Left ventricle myocardium superior (tissue), 1 donor: ENCODE measurements around the gene LRMDA. TPM values are rescaled to one million over a fixed set of nuclear protein-coding genes. Genes with fewer than 3 reads are reported as not detected.

ENCODE experiments used
- ATAC-seq: fragments of 200-7000 bp; cut with Tn5 transposase; one replicate; pipeline ENCODE4 v1.9.1; 2020; ENCODE audit warnings: mild to moderate bottlenecking, moderate library complexity
- DNase-seq: peaks from one replicate; pipeline ENCODE4 v3.0.0-alpha.2; 2020
- intact Hi-C: fragments of 100-400 bp; cut with micrococcal nuclease; formaldehyde crosslinking; loops from one replicate; pipeline ENCODE4 v1.11.0; 2022
- total RNA-seq: library from RNA; stranded (reverse); fragmentation: NEBNext Ultra II Directional; extraction: Animal tissue kit (Norgen Biotek cat#: 25700); gene quantifications from one replicate; pipeline ENCODE4 v1.2.1, GENCODE V29; 2021
- donor health status: DM: no; HTN: yes; CAD: no; lungs with severe emphysema.

The LRMDA gene
- total RNA-seq, 1 donor from 2014 or later: 23.1 TPM

GRCh38 chr10:75410132-75411005 is 21.1 kb upstream of the LRMDA start:
- ATAC-seq (peak; percentile 18), DNase-seq (peak; percentile 45)
- intact Hi-C loops: no loop called here

GRCh38 chr10:75414527-75414926 is 16.9 kb upstream of the LRMDA start:
- no peak for ATAC-seq
- intact Hi-C loops: no loop called here
- no peak for DNase-seq

DNA sequence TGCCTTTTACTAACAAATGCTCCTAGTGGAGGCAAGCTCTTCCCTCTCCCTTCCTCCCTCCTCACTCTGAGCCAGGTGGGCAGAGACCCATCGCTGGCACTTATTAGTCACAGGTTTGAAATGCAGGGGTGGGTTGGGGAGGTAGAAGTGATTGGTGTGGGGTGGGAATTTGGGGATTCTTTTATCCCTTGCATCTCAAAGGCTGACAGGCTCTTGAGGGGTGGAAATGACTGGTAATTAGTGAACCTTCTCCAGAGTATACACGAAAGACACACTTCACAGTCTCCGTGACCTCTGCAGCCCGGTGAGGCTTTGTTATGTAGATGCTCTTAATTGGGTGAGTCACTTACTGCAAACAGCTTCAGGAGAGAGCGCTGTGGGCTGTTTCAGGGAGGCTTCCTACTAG is 13.9 kb upstream of the LRMDA start:
- ATAC-seq: no peak
- intact Hi-C loops: no loop called here

GRCh38 chr10:75418293-75418692 is 13.1 kb upstream of the LRMDA start:
- no peak for DNase-seq
- no peak for ATAC-seq
- intact Hi-C loops: no loop called here

More for the DNA sequence above, 13.9 kb upstream of the LRMDA start:
- DNase-seq: no peak

GRCh38 chr10:75418712-75419111 is 12.7 kb upstream of the LRMDA start:
- intact Hi-C loops: no loop called here
- ATAC-seq (no peak), DNase-seq (no peak)

- ATAC-seq (no peak), DNase-seq (no peak)
- intact Hi-C loops: no loop called here
These were observed 8.5 kb upstream of the LRMDA start for GRCh38 chr10:75422913-75423312.

GRCh38 chr10:75424571-75424970 is 6.9 kb upstream of the LRMDA start:
- ATAC-seq: no peak
- intact Hi-C loops: no loop called here
- no peak for DNase-seq

GRCh38 chr10:75425291-75426079 is 5.9 kb upstream of the LRMDA start:
- intact Hi-C loops: no loop called here
- no peak for DNase-seq
- no peak for ATAC-seq

DNA sequence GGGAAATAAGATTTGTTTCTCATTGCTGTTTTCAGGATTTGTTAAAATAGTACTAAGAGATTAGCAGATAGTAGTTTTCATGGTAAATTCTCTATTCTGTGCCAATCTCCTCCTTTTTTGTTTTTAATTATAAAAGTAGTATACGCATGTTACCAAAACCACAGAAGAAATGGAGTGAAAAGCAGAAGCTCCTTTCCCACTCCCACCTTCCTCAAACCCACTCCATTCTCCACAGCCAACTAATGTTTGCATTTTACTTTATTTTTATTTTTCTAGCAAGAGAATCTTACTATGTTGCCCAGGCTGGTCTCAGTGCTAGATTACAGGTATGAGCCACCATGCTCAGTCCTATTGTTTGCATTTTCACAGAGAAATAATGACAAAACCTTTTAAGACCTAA is 4.5 kb upstream of the LRMDA start:
- no peak for ATAC-seq
- intact Hi-C loops: no loop called here

DNA sequence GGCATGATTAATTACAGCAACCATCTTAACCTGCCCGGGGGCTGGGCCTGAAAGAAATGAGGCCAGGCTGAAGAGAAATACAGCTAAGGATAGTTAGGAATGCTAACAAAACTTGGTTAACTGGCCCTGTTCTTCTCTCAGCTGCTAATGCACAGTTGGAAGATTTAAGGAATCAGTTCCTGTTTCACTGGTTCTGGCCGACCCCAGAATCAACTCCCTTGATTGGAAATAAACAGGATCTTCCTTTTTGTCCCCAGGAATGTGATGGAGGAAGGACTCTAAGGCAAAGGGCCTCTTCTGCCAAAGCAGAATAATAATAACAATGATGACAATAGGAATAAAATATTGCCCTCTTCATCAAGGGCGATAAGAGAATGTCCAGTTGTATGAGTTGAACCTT is 3.5 kb upstream of the LRMDA start:
- no peak for ATAC-seq
- no peak for DNase-seq
- intact Hi-C loops: no loop called here

More for the DNA sequence above, 4.5 kb upstream of the LRMDA start:
- DNase-seq: no peak

- ATAC-seq: no peak
- DNase-seq: no peak
- intact Hi-C loops: no loop called here
These were observed 2.8 kb upstream of the LRMDA start for GRCh38 chr10:75428434-75429158.

- intact Hi-C loops: no loop called here
- no peak for DNase-seq
- peak; percentile 39 for ATAC-seq
These were observed 2.1 kb upstream of the LRMDA start for GRCh38 chr10:75429159-75429827.

DNA sequence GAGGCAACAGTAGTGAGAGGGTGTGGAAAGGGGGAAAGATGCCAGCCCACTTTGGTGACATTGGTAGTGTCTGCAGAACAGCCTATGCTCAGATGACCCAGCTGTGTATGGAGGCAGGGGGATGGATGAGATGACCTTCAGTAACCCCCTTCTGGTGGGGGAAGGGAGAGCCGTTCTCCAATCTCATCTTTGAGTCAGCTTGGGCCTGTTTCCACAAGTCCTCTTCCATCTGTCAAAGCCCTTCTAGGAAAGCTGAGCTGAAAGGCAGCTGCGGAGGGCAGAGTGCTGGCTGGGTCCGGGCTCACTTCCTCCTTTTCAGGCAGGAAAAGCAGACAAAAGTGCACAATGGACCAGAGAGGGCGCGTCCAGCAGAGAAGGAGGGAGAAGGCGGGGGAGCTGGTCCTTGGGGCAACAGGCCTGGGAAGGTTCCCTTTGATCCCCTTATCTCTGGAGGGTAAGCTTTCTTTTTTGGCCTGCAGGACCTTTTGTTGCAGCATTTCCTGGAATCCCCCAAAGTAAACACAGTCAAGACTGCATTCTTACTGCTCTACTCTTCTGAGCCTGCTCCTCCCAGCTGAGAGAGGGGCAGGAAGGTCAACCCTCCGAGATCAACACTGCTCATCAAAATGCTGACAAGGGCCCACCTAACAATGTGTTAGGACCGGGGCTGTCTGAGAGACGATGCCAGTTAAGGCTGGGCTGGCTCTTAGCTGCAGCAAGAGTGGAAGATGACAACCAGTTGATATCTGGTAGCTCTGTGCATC is 1.2 kb upstream of the LRMDA start:
- DNase-seq (peak; percentile 71), ATAC-seq (peak; percentile 79)
- intact Hi-C loops: no loop called here

GRCh38 chr10:75432176-75432575 is 752 bp downstream of the LRMDA start:
- DNase-seq: no peak
- intact Hi-C loops: no loop called here
- no peak for ATAC-seq

GRCh38 chr10:75432763-75433162 is 1.3 kb downstream of the LRMDA start:
- intact Hi-C loops: no loop called here
- DNase-seq (no peak), ATAC-seq (no peak)

DNA sequence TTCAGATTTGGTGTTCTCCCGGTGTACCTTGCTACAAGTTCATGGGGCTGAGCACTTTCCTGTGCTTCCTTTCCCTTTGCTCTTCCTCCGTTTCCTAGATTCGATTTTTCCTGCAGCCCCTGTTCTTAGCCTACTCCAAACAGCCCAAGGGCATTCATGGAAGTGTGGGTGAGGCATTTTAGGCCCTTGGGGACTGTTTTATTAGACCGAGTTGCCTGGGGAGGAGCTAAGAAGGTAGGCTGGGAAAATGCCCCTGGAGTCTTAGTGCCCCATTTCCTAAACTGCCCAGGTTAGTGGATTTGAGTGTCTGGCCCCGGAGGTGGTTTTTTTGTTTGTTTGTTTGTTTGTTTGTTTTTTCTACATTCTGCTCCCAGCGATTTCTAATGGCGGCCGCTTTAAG is 1.8 kb downstream of the LRMDA start:
- ATAC-seq: no peak
- no peak for DNase-seq
- intact Hi-C loops: no loop called here

DNA sequence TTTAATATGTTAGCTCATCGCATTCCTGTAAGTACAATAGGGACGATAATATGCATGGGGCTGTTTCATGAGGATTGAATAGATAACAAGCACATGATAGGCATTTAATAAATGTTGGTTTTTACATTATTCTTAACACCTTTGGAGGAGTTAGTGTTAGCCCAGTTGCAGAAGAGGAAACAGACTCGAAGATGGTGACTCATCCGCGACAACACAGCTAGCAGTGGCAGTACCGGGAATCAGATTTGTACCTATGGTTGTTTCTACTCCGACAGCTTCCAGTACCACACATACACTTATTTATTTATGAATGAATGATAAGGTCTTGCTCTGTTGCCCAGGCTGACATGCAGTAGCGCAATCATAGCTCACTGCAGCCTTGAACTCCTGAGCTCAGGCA is 2.9 kb downstream of the LRMDA start:
- DNase-seq: no peak
- intact Hi-C loops: no loop called here
- no peak for ATAC-seq

GRCh38 chr10:75435291-75435690 is 3.9 kb downstream of the LRMDA start:
- no peak for ATAC-seq
- DNase-seq: no peak
- intact Hi-C loops: no loop called here

- no peak for ATAC-seq
- intact Hi-C loops: no loop called here
- no peak for DNase-seq
These were observed 5.5 kb downstream of the LRMDA start for GRCh38 chr10:75436896-75437295.
